Measurements from ENCODE around the gene TNNT2. TPM values are rescaled to one million over a fixed set of nuclear protein-coding genes. Genes with fewer than 3 reads are reported as not detected.

TNNT2 gene
- total and polyA plus RNA-seq, 2 of the 13 experiments (the other 11 are each of a cell fraction or from before 2014, with no cell fraction given): 0.20 to 0.63 TPM

- TF ChIP-seq UBTF (CRISPR knock-in tag; IDR thresholded peaks at IDR 0.05): no peak
- TF ChIP-seq, protein P1, sequence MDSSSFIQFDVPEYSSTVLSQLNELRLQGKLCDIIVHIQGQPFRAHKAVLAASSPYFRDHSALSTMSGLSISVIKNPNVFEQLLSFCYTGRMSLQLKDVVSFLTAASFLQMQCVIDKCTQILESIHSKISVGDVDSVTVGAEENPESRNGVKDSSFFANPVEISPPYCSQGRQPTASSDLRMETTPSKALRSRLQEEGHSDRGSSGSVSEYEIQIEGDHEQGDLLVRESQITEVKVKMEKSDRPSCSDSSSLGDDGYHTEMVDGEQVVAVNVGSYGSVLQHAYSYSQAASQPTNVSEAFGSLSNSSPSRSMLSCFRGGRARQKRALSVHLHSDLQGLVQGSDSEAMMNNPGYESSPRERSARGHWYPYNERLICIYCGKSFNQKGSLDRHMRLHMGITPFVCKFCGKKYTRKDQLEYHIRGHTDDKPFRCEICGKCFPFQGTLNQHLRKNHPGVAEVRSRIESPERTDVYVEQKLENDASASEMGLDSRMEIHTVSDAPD (CRISPR knock-in tag; IDR thresholded peaks at IDR 0.05): no peak
- TF ChIP-seq, protein P2, sequence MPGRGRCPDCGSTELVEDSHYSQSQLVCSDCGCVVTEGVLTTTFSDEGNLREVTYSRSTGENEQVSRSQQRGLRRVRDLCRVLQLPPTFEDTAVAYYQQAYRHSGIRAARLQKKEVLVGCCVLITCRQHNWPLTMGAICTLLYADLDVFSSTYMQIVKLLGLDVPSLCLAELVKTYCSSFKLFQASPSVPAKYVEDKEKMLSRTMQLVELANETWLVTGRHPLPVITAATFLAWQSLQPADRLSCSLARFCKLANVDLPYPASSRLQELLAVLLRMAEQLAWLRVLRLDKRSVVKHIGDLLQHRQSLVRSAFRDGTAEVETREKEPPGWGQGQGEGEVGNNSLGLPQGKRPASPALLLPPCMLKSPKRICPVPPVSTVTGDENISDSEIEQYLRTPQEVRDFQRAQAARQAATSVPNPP (CRISPR knock-in tag; IDR thresholded peaks at IDR 0.05): no peak
- TF ChIP-seq ZNF251 (CRISPR knock-in tag; IDR thresholded peaks at IDR 0.05): no peak
- no peak for TF ChIP-seq HDAC1 (CRISPR knock-in tag; IDR thresholded peaks at IDR 0.05)
- TF ChIP-seq DPF2 (CRISPR knock-in tag; IDR thresholded peaks at IDR 0.05; ENCODE audit: borderline replicate concordance, low read depth): no peak
- TF ChIP-seq, protein P3, sequence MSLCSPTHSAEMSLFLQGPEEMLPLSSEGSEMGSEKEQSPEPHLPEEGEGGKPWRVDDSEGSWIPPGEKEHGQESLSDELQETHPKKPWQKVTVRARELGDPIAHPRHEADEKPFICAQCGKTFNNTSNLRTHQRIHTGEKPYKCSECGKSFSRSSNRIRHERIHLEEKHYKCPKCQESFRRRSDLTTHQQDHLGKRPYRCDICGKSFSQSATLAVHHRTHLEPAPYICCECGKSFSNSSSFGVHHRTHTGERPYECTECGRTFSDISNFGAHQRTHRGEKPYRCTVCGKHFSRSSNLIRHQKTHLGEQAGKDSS (CRISPR knock-in tag; IDR thresholded peaks at IDR 0.05; ENCODE audit: borderline replicate concordance, low read depth): no peak
- no peak for TF ChIP-seq ZNF552 (CRISPR knock-in tag; IDR thresholded peaks at IDR 0.05; ENCODE audit: borderline replicate concordance)
- no peak for TF ChIP-seq POLR2A (IDR thresholded peaks at IDR 0.05; ENCODE audit: insufficient read depth in 1 of 2, low read depth in 2 of 2, low read length in 2 of 2)
- TF ChIP-seq AHR (CRISPR knock-in tag; IDR thresholded peaks at IDR 0.05): no peak
- no peak for TF ChIP-seq CC2D1A (CRISPR knock-in tag; IDR thresholded peaks at IDR 0.05)
- no peak for TF ChIP-seq ZNF280B (CRISPR knock-in tag; IDR thresholded peaks at IDR 0.05; ENCODE audit: borderline replicate concordance)
- no peak for TF ChIP-seq ATF5 (CRISPR knock-in tag; IDR thresholded peaks at IDR 0.05; ENCODE audit: low read depth)
- no peak for TF ChIP-seq FOXJ3 (CRISPR knock-in tag; IDR thresholded peaks at IDR 0.05; ENCODE audit: borderline replicate concordance)
- no peak for TF ChIP-seq THAP8 (CRISPR knock-in tag; IDR thresholded peaks at IDR 0.05; ENCODE audit: borderline replicate concordance)
- no peak for TF ChIP-seq RFX1 (IDR thresholded peaks at IDR 0.05)
- no peak for TF ChIP-seq ZNF878 (CRISPR knock-in tag; IDR thresholded peaks at IDR 0.05)
- TF ChIP-seq BRCA1 (CRISPR knock-in tag; IDR thresholded peaks at IDR 0.05): no peak
- TF ChIP-seq RFXANK (CRISPR knock-in tag; IDR thresholded peaks at IDR 0.05): no peak
Measured at GRCh38 chr1:201361652-201362504, 15.6 kb downstream of the TNNT2 start (continued).
